Peyer's patch (tissue), 4 donors: ENCODE data around the gene TNNT2.

ENCODE experiments used
- POLR2A ChIP-seq, 2 donors: fragments of 450-650 bp; IDR thresholded peaks; one replicate each; pipeline ENCODE4 v1.5.1; 2017; ENCODE audit warnings: antibody characterized with exemption in 2 of 2, mild to moderate bottlenecking in 2 of 2, moderate library complexity in 2 of 2
- TF ChIP-seq, protein P1 (sequence below), 6 experiments: fragments of 450-650 bp in 4 of 6; fragments of 200-600 bp in 2 of 6; sonication (generic) in 1 of 6; IDR thresholded peaks; one replicate each; pipeline ENCODE4 v1.5.1; 2017 to 2019; ENCODE audit warnings: antibody characterized with exemption in 6 of 6, mild to moderate bottlenecking in 3 of 6, moderate library complexity in 1 of 6

DNA sequence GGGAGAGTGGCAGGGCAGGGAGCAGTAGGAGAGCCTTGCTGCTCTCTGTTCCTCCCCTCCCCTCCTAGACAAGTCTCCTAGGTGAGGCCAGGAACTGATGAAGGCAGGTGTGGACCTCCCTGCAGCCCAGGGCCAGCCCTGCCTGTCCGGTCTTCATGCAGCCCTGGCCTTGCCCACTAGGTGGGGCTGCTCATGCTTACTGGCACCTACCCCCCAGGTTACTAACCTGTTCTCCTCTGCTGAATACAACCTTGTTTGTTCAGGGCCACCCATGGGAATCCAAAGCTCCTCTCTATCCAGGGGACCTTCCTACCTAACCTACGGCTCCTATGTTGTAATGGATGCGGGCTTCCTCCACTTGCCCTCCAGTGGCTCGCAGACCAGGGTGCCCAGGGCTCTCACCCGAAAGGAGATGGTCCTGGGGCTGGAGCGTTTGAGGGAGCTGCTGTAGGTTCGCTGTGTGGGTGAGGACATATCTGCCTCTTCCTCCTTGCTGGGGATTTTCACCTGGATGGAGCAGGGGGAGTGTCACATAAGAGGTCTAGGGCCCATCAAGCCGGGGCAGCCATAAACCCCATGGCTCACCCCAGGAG is 7.9 kb upstream of the TNNT2 start:
- no peak for TF ChIP-seq POLR2A (IDR thresholded peaks at IDR 0.05)
- TF ChIP-seq, protein P1, sequence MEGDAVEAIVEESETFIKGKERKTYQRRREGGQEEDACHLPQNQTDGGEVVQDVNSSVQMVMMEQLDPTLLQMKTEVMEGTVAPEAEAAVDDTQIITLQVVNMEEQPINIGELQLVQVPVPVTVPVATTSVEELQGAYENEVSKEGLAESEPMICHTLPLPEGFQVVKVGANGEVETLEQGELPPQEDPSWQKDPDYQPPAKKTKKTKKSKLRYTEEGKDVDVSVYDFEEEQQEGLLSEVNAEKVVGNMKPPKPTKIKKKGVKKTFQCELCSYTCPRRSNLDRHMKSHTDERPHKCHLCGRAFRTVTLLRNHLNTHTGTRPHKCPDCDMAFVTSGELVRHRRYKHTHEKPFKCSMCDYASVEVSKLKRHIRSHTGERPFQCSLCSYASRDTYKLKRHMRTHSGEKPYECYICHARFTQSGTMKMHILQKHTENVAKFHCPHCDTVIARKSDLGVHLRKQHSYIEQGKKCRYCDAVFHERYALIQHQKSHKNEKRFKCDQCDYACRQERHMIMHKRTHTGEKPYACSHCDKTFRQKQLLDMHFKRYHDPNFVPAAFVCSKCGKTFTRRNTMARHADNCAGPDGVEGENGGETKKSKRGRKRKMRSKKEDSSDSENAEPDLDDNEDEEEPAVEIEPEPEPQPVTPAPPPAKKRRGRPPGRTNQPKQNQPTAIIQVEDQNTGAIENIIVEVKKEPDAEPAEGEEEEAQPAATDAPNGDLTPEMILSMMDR (IDR thresholded peaks at IDR 0.05), result peak in 4 of 6 experiments; percentile 53 to 87 (median 80)
